Left cardiac atrium (tissue), 4 donors: ENCODE results near the gene PHF21A. TPM values are rescaled to one million over a fixed set of nuclear protein-coding genes. Genes with fewer than 3 reads are reported as not detected.
"Not testable (repeated sequence)": the region's sequence is repeated elsewhere in the genome, so short reads cannot be mapped to it uniquely, and the experiment has no call there.

Experiments
- ATAC-seq, 2 donors: fragments of 200-7000 bp; cut with Tn5 transposase; one replicate each; pipeline ENCODE4 v1.9.1; 2020; ENCODE audit warnings: mild to moderate bottlenecking in 2 of 2, moderate library complexity in 2 of 2
- DNase-seq: peaks from one replicate; pipeline ENCODE4 v3.0.0-alpha.2; 2020
- intact Hi-C, 2 donors: fragments of 100-400 bp; cut with DNase I; formaldehyde crosslinking; loops; one replicate each; pipeline versions ENCODE4 v1.14.1 to v1.15.1; 2022 to 2023
- total RNA-seq, 2 donors: library from RNA; stranded (reverse); fragmentation: NEBNext Ultra II Directional; extraction: Animal tissue kit (Norgen Biotek cat#: 25700); gene quantifications; one replicate each; pipeline ENCODE4 v1.2.1, GENCODE V29; 2021
- donor health status: DM: no; HTN: yes; CAD: no.
- donor health status: DM: no; HTN: yes; CAD: no; lungs with severe emphysema.
- donor health status: DM: yes; HTN: yes; CAD: no.
- donor health status: Dilated cardiomyopathy.

The PHF21A gene
- total RNA-seq, 2 donors from 2014 or later, result 39.7 to 40.4 TPM

DNA sequence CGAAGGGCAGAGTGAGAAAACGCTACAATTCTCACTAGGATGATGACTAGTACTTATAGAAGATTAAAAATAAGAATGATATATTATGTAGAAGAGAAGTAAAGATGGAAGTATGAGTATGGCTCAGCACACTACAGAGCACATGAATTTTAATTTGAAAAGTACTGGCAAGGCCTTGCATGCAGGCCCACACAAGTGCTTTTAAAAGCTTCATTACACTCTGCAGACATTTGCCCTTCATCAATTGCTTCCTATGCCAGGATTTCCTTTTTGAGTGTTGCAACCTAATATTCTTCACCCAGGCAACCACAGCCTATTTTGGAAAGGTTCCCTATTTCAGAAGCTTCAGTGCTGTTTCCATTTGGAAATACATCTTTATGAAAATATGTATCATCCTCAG, 117.7 kb downstream of the PHF21A start:
- DNase-seq (no peak), ATAC-seq (peak in 1 of 2 donors; percentile 38)
- intact Hi-C loops, result loop anchor here in 1 of 2 donors (10.0 kb wide), 1 partner anchor 159 kb away; the partner anchor contains the start of gene CRY2

DNA sequence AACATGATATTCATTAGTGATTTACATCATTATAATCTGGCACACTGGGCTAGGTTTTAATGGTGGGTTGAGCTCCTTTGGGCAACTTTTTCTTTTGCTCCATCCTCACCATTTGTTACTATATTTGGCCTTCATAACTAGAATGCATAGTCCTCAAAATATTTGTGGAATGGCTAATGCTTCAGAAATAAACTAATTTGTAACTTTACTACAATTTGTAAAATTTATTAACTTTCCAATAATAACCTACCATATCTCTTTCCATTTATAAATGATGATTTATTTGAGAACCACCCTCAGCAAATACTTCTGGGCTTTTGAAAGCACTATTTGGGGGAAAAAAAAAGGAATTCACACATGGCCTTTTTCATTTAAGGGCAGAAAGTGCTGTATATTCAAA, 119.1 kb downstream of the PHF21A start:
- DNase-seq (no peak), ATAC-seq (no peak)
- intact Hi-C loops, result loop anchor here in 1 of 2 donors (10.0 kb wide), 1 partner anchor 157 kb away; the partner anchor contains the start of gene CRY2

DNA sequence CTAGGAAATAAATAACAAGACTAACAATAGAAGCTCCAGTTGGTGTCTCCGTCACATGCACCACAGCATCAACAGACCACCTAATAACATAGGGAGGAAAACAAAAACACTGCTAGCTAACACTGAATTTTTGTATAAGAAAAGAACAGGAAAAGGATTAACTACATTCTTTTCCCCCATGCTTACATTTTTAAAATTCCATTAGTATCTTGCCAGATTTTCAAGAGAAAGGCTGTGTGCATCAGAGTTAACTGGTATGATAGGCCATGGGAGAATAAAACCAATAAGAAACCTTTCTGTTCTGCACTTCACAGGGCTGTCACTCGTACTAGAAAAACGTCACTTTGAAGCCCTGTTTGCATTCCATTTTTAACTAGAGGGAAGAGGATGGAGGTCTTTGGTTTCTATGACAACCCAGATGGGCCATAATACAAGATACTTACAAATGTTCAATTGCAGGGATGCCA, 119.8 kb downstream of the PHF21A start:
- intact Hi-C loops, result loop anchor here in 1 of 2 donors (10.0 kb wide), 1 partner anchor 157 kb away; the partner anchor contains the start of gene CRY2
- DNase-seq (no peak), ATAC-seq (no peak)

- no peak for DNase-seq
- no peak for ATAC-seq
- intact Hi-C loops, result no loop called here
These were observed 123.7 kb downstream of the PHF21A start for GRCh38 chr11:45997599-45997998.

DNA sequence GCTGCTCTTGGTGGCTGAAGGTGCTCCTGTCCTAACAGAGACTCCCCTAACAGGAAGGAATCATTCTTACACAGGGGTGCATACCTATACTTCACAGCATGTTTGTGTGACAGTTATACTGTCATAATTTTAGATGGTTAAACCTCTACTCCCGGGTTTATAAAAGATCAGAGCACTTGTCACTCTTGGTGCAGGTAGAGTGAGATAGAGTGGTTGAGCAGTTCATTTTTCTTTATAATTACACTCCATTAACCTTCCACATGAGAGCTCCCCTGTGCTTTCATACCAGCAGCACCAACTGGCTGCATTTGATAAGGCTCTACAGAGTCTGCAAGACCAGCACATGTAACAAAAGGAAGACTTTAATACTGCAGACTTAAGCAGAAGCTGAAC, 125.9 kb downstream of the PHF21A start:
- DNase-seq (no peak), ATAC-seq (no peak)
- intact Hi-C loops, result no loop called here

- intact Hi-C loops, result no loop called here
- no peak for DNase-seq
- peak; percentile 36 for ATAC-seq
These were observed 126.6 kb downstream of the PHF21A start for GRCh38 chr11:45994371-45995341.

DNA sequence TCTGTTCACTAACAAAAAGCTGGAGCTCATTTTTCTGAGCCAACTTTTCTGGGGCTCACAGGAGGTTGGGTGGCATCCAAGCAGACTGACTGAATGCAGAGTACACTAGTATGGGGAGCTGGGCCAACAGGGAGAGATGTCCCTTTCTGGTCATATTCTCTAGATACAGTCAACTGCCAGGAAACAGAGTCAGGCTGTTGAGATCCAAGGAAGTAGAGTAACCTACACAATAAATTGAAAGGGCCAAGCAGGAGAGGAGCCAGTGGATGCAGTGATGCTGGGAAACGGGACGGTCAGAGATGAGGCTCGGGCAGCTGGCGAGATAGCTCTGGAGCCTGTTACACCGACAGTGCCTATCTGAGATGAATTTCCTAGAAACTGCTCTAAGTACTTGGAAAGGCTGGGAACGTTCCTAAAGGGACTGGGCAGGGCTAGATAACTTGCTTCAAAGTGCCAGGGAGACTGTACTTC, 127.7 kb downstream of the PHF21A start:
- intact Hi-C loops, result no loop called here
- DNase-seq (peak; percentile 38), ATAC-seq (peak; percentile 88 to 92)

DNA sequence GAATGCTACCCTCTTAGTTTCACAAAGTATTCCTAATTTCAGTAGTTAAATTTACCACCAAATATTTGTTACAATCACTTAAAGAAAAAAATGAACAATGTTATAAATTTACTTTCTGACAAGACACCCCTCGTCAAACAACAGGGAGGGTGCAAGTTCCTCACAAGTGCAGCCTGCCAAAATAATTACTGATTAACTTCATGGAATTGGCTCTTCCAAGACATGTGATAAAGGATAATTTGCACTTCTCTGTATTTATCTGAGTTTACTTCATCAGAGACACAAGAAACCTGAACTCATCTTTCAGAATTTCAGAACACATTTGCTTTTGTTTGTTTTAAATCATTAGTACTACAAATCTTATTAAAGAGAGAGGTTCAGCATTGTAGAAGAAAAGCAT, 132.3 kb downstream of the PHF21A start:
- ATAC-seq (no peak), DNase-seq (no peak)
- intact Hi-C loops, result no loop called here

- intact Hi-C loops, result loop anchor here in 1 of 2 donors (2.0 kb wide), 1 partner anchor 40 kb away; no protein-coding TSS in a partner anchor
- ATAC-seq (no peak), DNase-seq (no peak)
These were observed 136.0 kb downstream of the PHF21A start for GRCh38 chr11:45985212-45985611.

DNA sequence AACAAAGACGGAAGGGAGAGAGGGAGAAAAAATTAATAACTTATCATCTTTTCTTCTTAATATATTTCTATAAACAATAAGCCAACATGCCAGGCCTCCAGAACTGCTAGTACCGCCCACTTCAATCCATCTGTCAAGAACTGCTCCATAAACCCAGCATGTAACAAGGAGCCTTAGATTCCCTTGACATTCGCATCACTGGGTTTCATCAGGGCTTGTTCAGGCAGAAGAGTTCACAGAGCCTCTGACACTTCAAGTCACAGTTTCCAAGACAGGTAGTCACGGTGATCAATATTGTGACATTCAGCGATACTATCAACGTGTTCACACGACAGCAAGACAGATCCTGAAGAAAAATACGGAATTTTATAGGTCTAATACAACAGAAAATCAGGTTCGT, 137.1 kb downstream of the PHF21A start:
- ATAC-seq (no peak), DNase-seq (no peak)
- intact Hi-C loops, result loop anchor here in 1 of 2 donors (2.0 kb wide), 1 partner anchor 39 kb away; no protein-coding TSS in a partner anchor

DNA sequence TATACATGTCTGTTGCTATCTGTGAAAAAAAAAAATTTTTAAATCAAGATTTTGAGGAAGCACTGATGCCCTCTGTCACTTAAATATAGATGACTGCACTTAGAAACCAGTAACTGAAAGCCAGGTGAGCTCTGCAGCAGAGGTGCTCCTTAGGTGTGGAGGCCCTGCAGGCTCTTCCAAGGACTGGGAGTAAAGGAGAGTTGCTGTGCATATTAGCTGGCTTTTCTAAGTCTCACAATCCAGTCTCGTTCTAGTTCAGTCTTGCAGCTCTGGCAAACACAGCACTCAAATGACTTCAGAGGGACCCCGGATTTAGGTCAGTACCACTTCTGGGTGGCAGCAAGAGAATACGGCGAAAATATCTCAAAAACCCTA, 137.8 kb downstream of the PHF21A start:
- ATAC-seq (no peak), DNase-seq (no peak)
- intact Hi-C loops, result no loop called here

DNA sequence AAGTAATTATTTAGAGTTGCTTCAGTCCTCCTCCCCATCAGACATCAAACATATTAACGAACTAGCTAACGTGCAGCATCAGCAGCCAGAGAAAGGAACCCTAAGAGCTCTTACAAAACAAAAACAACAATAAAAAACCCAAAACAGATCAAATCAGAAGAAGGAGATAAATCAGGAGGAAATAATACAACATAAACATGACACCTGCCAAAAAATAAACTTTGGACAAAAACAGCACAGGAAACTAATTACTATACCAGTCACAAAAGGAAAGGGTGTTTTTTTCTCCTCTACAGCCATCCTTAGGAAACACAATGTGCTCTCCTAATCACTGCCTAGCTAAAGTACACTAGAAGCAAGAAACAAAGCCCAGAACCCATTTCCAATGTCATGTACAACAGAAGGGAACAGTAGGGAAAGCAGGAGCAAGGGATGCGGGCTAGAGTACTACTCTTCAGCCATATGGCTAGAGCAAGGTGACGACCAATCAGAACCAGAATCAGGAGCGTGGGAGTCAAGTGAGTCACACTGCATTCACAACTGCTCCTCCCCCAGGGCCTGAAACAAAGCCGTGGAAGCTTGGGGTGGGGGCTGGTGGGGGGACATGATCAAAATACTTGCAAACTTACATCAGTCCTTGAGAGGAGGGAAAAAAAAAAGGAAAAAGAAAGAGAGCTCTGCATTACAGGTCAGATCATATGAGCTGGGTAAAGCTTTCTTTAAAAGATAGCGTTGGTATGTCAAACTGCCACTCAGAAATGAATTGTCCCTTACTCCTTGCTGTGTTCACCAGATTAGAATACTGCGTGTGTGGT, 138.4 kb downstream of the PHF21A start:
- intact Hi-C loops, result no loop called here
- ATAC-seq, result peak; percentile 57 to 94
- peak; percentile 40 for DNase-seq

GRCh38 chr11:45981826-45982225, 139.4 kb downstream of the PHF21A start:
- intact Hi-C loops, result not testable (repeated sequence)
- DNase-seq, result peak; percentile 45
- ATAC-seq, result peak; percentile 75 to 87

- ATAC-seq, result no peak
- DNase-seq, result no peak
- intact Hi-C loops, result no loop called here
These were observed 146.4 kb downstream of the PHF21A start for GRCh38 chr11:45974806-45975205.

DNA sequence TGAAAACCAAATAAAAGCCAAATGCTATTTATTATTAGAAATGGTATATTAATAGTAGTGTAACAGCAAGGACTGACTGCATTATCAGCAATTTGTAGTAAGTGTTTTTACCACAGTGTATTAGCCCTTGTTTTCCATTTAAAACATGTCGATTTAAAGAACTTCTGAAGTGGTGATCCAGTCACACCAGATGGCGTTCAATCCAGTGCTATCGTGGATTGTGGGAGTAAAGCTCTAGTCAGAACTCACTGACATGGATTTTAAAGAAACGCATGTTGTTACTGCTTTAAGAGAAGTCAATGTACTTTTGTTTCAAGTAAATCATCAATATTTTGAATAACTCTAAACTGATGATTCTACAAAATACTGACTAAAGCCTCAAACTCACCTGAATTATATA, 147.7 kb downstream of the PHF21A start:
- intact Hi-C loops, result no loop called here
- ATAC-seq (no peak), DNase-seq (no peak)

- intact Hi-C loops, result loop anchor here in 1 of 2 donors (10.0 kb wide), 1 partner anchor 346 kb away; no protein-coding TSS in a partner anchor
- ATAC-seq (no peak), DNase-seq (no peak)
These were observed 152.4 kb downstream of the PHF21A start for GRCh38 chr11:45968901-45969300.

GRCh38 chr11:45967506-45967905, 153.7 kb downstream of the PHF21A start:
- ATAC-seq (no peak), DNase-seq (no peak)
- intact Hi-C loops, result loop anchor here in 1 of 2 donors (10.0 kb wide), 1 partner anchor 347 kb away; no protein-coding TSS in a partner anchor

- intact Hi-C loops, result loop anchor here in 1 of 2 donors (2.0 to 10.0 kb wide), 2 partner anchors 42 to 350 kb away; no protein-coding TSS in a partner anchor
- ATAC-seq, result peak; percentile 89 to 90
- DNase-seq, result peak; percentile 46
These were observed 156.3 kb downstream of the PHF21A start for GRCh38 chr11:45964911-45965389.

DNA sequence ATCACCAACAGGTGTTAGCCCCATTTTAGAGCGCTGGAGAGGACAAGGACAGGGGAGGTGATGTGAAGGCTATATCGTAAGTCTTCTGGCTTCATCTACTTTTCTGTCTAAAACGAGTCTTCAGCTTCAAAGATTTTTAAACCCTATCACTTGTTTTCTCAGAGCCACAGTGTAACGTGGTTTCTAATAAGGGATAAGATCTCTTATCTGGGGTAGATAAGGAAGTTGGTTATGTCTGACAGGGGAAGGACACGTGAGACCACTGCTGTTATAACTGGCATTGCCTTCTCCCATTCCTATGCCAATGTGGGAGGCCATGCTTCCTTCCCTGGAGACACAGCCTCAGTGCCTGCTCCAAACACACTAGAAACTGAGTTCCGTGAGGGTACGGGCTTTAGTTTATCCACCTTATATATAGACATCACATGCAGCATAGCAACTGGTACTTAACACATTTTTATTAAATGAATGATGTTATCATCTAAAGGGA, 159.5 kb downstream of the PHF21A start:
- intact Hi-C loops, result loop anchor here in 1 of 2 donors (10.0 kb wide), 1 partner anchor 353 kb away; no protein-coding TSS in a partner anchor
- ATAC-seq, result no peak
- no peak for DNase-seq
